Measurements from ENCODE around the gene TRIM67. TPM values are rescaled to one million over a fixed set of nuclear protein-coding genes. Genes with fewer than 3 reads are reported as not detected.
"Not testable (repeated sequence)": the region's sequence is repeated elsewhere in the genome, so short reads cannot be mapped to it uniquely, and the experiment has no call there.

Gene TRIM67
- total and polyA plus RNA-seq, 2 experiments from 2014 or later = not detected

DNA sequence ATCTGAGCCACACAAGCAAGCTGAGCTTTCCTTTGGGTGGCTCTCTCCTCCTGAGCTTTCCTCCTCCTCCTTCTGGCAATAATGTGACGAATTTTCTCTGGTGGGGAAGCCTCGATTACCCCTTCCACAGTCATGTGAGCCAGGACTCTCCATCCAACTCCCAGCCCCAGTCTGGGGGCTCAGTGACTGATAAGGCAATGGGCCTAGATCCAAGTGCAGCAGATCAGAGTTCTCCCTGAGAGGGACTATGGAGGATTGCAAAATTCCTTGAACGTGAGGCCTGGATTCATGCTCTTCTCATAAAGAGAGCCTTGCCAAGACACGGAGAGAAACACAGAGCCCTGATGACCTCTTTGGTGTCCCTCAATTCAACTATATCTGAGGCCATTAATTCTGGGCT, 31.3 kb upstream of the TRIM67 start:
- no peak for TF ChIP-seq EZH2 (IDR thresholded peaks at IDR 0.05; ENCODE audit: insufficient read depth, poor library complexity, severe bottlenecking)
- TF ChIP-seq EZH2phosphoT487 (IDR thresholded peaks at IDR 0.05; ENCODE audit: insufficient read depth, low read depth) = no peak
- Histone ChIP-seq H3K9ac (no peak overlapping the region), H2AFZ (no peak overlapping the region), H4K20me1 (ENCODE audit: insufficient read depth) (no peaks in the 10 kb centered on the region), H3K79me2 (ENCODE audit: insufficient read depth) (no peaks in the 10 kb centered on the region), H3K27me3 (replicated peaks; ENCODE audit: insufficient read depth) (no peaks in the 10 kb centered on the region), H3F3A (ENCODE audit: insufficient read depth) (no peaks in the 10 kb centered on the region), H3K36me3 (ENCODE audit: low read depth) (no peaks in the 10 kb centered on the region), H3K4me3 (no peak overlapping the region), H3K4me1 (ENCODE audit: insufficient read depth) (no peaks in the 10 kb centered on the region), H3K9me2 (ENCODE audit: insufficient read depth) (no peaks in the 10 kb centered on the region), H3K27ac (no peak overlapping the region), H3K4me2 (ENCODE audit: unreplicated experiment) (no peak overlapping the region), H3K9me3 (ENCODE audit: low read depth) (no peaks in the 10 kb centered on the region)
- DNase-seq = no peak
- 4 to 5% methylated on average over 4 of the region's 4 CpGs for WGBS, 2 experiments (ENCODE audit: low coverage in 1 of 2, low lambda C conversion rate in 2 of 2, missing lambda C conversion rate in 2 of 2)
- in situ Hi-C loops (cut with MboI) = no loop called here

DNA sequence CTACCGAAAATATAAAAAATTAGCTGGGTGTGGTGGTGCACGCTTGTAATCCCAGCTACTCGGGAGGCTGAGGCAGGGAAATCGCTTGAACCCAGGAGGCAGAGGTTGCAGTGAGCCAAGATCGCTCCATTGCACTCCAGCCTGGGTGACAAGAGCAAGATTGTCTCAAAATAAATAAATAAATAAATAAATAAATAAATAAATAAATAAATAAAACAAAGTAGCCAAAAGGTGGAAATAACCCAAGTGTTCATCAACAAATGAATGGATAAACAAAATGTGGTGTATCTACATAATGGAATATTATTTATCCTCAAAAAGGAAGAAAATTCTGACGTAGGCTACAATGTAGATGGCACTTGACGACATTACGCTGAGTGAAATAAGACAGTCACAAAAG, 29.3 kb upstream of the TRIM67 start:
- H3K4me3 ChIP-seq; DNase-seq; H2AFZ ChIP-seq; H3K4me1 ChIP-seq (ENCODE audit: insufficient read depth); H3K27ac ChIP-seq; H3K4me2 ChIP-seq (ENCODE audit: unreplicated experiment); H3K79me2 ChIP-seq (ENCODE audit: insufficient read depth); in situ Hi-C loops (cut with MboI); H3K36me3 ChIP-seq (ENCODE audit: low read depth); H4K20me1 ChIP-seq (ENCODE audit: insufficient read depth); H3K9ac ChIP-seq; H3K9me2 ChIP-seq (ENCODE audit: insufficient read depth); H3K27me3 ChIP-seq (replicated peaks; ENCODE audit: insufficient read depth); H3K9me3 ChIP-seq (ENCODE audit: low read depth); H3F3A ChIP-seq (ENCODE audit: insufficient read depth): not testable (repeated sequence)
- 58 to 62% methylated on average over 8 of the region's 8 CpGs for WGBS, 2 experiments (ENCODE audit: low coverage in 1 of 2, low lambda C conversion rate in 2 of 2, missing lambda C conversion rate in 2 of 2)

DNA sequence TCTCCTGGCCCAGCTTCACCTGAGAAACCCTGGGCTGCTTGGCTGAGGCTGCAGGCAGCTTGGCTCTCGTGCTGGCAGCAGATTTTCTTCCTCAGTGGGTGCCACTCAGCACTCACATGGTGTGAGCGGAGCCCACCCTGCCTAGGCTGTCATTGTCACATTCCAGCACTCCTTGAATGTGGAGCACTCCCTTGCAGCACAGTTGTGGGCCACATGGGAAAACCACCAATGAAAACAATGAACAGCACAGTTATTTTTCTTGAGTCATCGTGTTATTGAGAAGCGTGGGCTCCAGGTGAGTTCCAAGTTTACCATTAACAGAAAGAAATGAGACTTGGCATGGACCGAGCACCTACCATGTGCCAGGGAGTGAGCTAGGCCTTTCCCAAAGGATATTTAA, 27.2 kb upstream of the TRIM67 start:
- H3K4me2 ChIP-seq (ENCODE audit: unreplicated experiment) = no peak overlapping the region
- in situ Hi-C loops (cut with MboI) = no loop called here
- DNase-seq = no peak
- 18 to 28% methylated on average over 5 of the region's 5 CpGs for WGBS, 2 experiments (ENCODE audit: low coverage in 1 of 2, low lambda C conversion rate in 2 of 2, missing lambda C conversion rate in 2 of 2)
- H3K9me3 ChIP-seq (ENCODE audit: low read depth) = no peaks in the 10 kb centered on the region
- no peaks in the 10 kb centered on the region for H3K36me3 ChIP-seq (ENCODE audit: low read depth)
- H3F3A ChIP-seq (ENCODE audit: insufficient read depth) = 0 out of 2 replicates have a peak, but pooled peaks cover 3% of the 10 kb centered on the region
- H3K4me1 ChIP-seq (ENCODE audit: insufficient read depth) = peaks cover 10% of the 10 kb centered on the region
- no peak for TF ChIP-seq EZH2 (IDR thresholded peaks at IDR 0.05; ENCODE audit: insufficient read depth, poor library complexity, severe bottlenecking)
- H4K20me1 ChIP-seq (ENCODE audit: insufficient read depth) = no peaks in the 10 kb centered on the region
- no peaks in the 10 kb centered on the region for H3K27me3 ChIP-seq (replicated peaks; ENCODE audit: insufficient read depth)
- no peak overlapping the region for H3K9ac ChIP-seq
- no peak overlapping the region for H3K27ac ChIP-seq
- H3K79me2 ChIP-seq (ENCODE audit: insufficient read depth) = no peaks in the 10 kb centered on the region
- H3K4me3 ChIP-seq = no peak overlapping the region
- H2AFZ ChIP-seq = no peak overlapping the region
- no peaks in the 10 kb centered on the region for H3K9me2 ChIP-seq (ENCODE audit: insufficient read depth)

DNA sequence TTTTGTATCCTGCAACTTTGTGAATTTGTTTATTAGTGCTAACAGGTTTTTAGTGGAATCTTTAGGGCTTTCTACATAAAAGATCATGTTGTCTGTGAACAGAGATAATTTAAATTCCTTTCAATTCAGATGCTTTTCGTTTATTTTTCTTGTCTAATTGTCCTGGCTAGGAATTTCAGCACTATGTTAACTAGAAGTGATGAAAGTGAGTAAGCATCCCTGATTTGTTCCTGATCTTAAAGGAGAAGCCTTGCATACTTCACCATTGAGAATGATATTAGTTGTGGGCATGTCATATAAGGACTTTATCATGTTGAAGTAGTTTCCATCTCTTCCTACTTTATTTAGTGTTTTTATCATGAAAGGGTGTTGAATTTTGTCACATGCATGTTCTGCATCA, 23.6 kb upstream of the TRIM67 start:
- H3K9me3 ChIP-seq (ENCODE audit: low read depth) = no peaks in the 10 kb centered on the region
- in situ Hi-C loops (cut with MboI) = no loop called here
- H3K79me2 ChIP-seq (ENCODE audit: insufficient read depth) = no peaks in the 10 kb centered on the region
- H3K4me2 ChIP-seq (ENCODE audit: unreplicated experiment) = no peak overlapping the region
- no peak for TF ChIP-seq EZH2 (IDR thresholded peaks at IDR 0.05; ENCODE audit: insufficient read depth, poor library complexity, severe bottlenecking)
- no peak for TF ChIP-seq EZH2phosphoT487 (IDR thresholded peaks at IDR 0.05; ENCODE audit: insufficient read depth, low read depth)
- no peaks in the 10 kb centered on the region for H3K9me2 ChIP-seq (ENCODE audit: insufficient read depth)
- H3F3A ChIP-seq (ENCODE audit: insufficient read depth) = peaks cover 11% of the 10 kb centered on the region; the same call in 1 of the 2 replicates
- H3K27me3 ChIP-seq (replicated peaks; ENCODE audit: insufficient read depth) = no peaks in the 10 kb centered on the region
- H2AFZ ChIP-seq = no peak overlapping the region
- H3K4me3 ChIP-seq = no peak overlapping the region
- no peak overlapping the region for H3K27ac ChIP-seq
- peaks cover 18% of the 10 kb centered on the region for H3K4me1 ChIP-seq (ENCODE audit: insufficient read depth)
- no peak for DNase-seq
- H4K20me1 ChIP-seq (ENCODE audit: insufficient read depth) = no peaks in the 10 kb centered on the region
- 0% methylated on average over 1 of the region's 1 CpG for WGBS, 2 experiments (ENCODE audit: low coverage in 1 of 2, low lambda C conversion rate in 2 of 2, missing lambda C conversion rate in 2 of 2)
- H3K36me3 ChIP-seq (ENCODE audit: low read depth) = no peaks in the 10 kb centered on the region
- no peak overlapping the region for H3K9ac ChIP-seq

DNA sequence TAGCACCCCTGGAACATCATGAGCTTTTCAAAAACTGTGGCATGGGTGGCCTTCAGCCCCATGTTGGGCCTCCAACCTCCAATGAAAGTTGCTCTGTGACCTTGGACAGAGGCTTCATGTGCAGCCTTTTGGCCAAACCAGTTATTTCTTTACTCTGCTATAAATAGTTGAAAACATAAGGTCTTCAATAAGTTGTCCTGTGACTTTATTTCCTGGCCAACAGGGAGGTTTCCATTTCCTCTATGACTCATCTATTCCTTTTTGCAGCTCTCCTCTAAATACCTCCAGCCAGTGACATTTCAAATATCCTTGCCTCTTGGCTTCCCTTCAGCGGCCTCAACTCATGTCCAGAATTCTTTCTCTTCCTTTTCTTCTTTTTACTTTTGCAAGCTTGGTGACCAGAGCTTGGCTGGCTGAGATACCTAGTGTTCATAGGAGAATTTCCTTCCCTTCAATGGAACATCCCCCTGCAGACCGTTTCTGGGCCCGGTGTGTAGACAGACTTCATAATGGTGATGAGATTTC, 22.7 kb upstream of the TRIM67 start:
- Histone ChIP-seq H3K9me2 (ENCODE audit: insufficient read depth) (no peaks in the 10 kb centered on the region), H3K9ac (peak overlapping the region; percentile 14), H3K27ac (peak overlapping the region; percentile 57), H3K9me3 (ENCODE audit: low read depth) (no peaks in the 10 kb centered on the region), H3K27me3 (replicated peaks; ENCODE audit: insufficient read depth) (no peaks in the 10 kb centered on the region), H3K79me2 (ENCODE audit: insufficient read depth) (no peaks in the 10 kb centered on the region), H2AFZ (no peak overlapping the region), H3K4me2 (ENCODE audit: unreplicated experiment) (peak overlapping the region; percentile 34), H3K4me3 (no peak overlapping the region), H3K4me1 (ENCODE audit: insufficient read depth) (peaks cover 18% of the 10 kb centered on the region), H3K36me3 (ENCODE audit: low read depth) (no peaks in the 10 kb centered on the region), H4K20me1 (ENCODE audit: insufficient read depth) (no peaks in the 10 kb centered on the region), H3F3A (ENCODE audit: insufficient read depth) (peaks cover 11% of the 10 kb centered on the region; the same call in 1 of the 2 replicates)
- 24 to 47% methylated on average over 3 of the region's 3 CpGs for WGBS, 2 experiments (ENCODE audit: low coverage in 1 of 2, low lambda C conversion rate in 2 of 2, missing lambda C conversion rate in 2 of 2)
- DNase-seq = peak; percentile 63
- TF ChIP-seq EZH2 (IDR thresholded peaks at IDR 0.05; ENCODE audit: insufficient read depth, poor library complexity, severe bottlenecking) (no peak), EZH2phosphoT487 (IDR thresholded peaks at IDR 0.05; ENCODE audit: insufficient read depth, low read depth) (no peak)
- in situ Hi-C loops (cut with MboI) = no loop called here
